Activated CD4-positive, CD25-positive, alpha-beta regulatory T cell (primary cell): ENCODE data around the gene KCNQ1.

Experiments
- DNase-seq, 4 experiments: peaks; one replicate each; lab custom pipeline; 2025; lab: John Stamatoyannopoulos, UW

KCNQ1 gene

GRCh38 chr11:2579315-2580060, 134.7 kb downstream of the KCNQ1 start:
- no peak for DNase-seq

- DNase-seq = no peak
Measured at GRCh38 chr11:2580061-2580421, 135.2 kb downstream of the KCNQ1 start.

GRCh38 chr11:2580571-2581001, 135.8 kb downstream of the KCNQ1 start:
- DNase-seq = no peak

GRCh38 chr11:2581151-2581930, 136.5 kb downstream of the KCNQ1 start:
- DNase-seq = no peak

GRCh38 chr11:2581931-2582350, 137.1 kb downstream of the KCNQ1 start:
- no peak for DNase-seq

- DNase-seq = no peak
Measured at GRCh38 chr11:2582351-2582945, 137.6 kb downstream of the KCNQ1 start.

- DNase-seq = no peak
Measured at GRCh38 chr11:2582946-2583604, 138.3 kb downstream of the KCNQ1 start.

- no peak for DNase-seq
Measured at GRCh38 chr11:2583605-2583958, 138.8 kb downstream of the KCNQ1 start.

GRCh38 chr11:2584434-2584811, 139.6 kb downstream of the KCNQ1 start:
- no peak for DNase-seq

- no peak for DNase-seq
Measured at GRCh38 chr11:2584812-2585565, 140.2 kb downstream of the KCNQ1 start.

GRCh38 chr11:2585566-2586086, 140.8 kb downstream of the KCNQ1 start:
- DNase-seq = no peak

GRCh38 chr11:2586087-2586792, 141.4 kb downstream of the KCNQ1 start:
- DNase-seq = no peak

GRCh38 chr11:2586793-2587131, 142.0 kb downstream of the KCNQ1 start:
- no peak for DNase-seq

GRCh38 chr11:2587132-2587930, 142.5 kb downstream of the KCNQ1 start:
- no peak for DNase-seq

GRCh38 chr11:2587976-2588748, 143.4 kb downstream of the KCNQ1 start:
- DNase-seq = no peak

- no peak for DNase-seq
Measured at GRCh38 chr11:2588809-2589537, 144.2 kb downstream of the KCNQ1 start.

GRCh38 chr11:2589538-2589934, 144.7 kb downstream of the KCNQ1 start:
- DNase-seq = no peak

- DNase-seq = no peak
Measured at GRCh38 chr11:2590131-2590964, 145.5 kb downstream of the KCNQ1 start.
